SW480 (cell line): ENCODE data around the gene RWDD4.

ENCODE experiments used
- DNase-seq: peaks from one replicate; pipeline ENCODE4 v3.0.0-alpha.2; 2016; ENCODE audit warnings: low spot score

The RWDD4 gene

DNA sequence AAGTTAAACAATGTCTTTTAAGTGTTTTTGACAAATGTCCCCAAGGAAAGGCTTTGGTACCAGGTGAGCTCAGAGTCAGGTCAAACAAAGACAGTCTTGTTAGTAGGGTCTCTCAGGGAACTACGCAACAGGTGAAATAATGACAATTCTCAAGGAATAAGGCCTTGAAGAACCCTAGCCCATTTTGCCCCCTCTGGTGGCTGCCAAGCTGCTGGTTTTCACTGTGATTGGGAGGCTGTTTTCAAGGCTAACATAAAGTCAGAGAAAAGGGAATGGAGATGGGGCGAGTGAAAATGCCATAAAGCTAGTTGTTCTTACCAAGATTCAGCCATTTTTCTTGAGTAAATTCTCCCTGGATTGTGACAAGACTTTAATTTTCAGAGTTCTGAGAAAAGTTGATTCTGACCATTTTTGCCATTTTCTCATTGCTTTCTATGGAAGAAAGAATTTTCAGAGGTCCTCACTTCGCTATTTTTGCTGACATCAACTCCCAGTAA lies 58.7 kb downstream of the RWDD4 start:
- DNase-seq, result no peak

DNA sequence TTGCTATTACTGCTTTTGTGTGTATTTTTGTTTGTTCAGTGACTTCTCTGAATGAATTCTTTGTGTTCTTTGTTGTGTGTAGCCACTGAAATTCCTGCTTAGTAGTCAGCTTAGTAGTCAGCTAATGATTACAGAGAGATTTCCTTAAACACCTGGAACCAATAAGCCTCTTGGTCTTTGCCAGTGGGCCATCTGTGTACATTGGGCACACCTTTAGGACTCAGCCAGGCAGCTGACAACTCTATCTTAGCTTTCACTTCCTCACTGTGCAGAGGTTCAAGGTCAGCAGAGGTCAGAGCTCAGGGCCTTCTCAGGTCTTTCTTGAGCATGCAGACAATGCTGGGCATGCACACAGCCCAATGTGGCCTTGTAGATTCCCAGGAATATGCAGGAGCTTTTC lies 59.3 kb downstream of the RWDD4 start:
- peak; percentile 27 for DNase-seq

DNA sequence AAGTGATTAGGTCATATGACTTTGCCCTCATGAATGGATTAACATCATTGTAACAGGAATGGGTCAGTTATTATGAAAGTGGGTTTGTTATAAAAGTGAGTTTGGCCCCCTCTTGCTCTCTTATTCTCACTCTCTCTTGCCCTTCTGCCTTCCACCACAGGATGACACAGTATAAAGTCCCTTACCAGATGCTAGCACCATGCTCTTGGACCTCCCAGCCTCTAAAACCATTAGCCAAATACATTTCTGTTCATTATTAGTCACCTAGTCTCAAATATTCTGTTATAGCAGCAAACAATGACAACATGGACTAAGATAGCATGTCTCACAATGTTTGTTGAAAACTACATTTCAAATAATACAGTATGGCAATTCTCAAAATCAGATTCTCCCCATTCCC lies 59.7 kb downstream of the RWDD4 start:
- no peak for DNase-seq

DNA sequence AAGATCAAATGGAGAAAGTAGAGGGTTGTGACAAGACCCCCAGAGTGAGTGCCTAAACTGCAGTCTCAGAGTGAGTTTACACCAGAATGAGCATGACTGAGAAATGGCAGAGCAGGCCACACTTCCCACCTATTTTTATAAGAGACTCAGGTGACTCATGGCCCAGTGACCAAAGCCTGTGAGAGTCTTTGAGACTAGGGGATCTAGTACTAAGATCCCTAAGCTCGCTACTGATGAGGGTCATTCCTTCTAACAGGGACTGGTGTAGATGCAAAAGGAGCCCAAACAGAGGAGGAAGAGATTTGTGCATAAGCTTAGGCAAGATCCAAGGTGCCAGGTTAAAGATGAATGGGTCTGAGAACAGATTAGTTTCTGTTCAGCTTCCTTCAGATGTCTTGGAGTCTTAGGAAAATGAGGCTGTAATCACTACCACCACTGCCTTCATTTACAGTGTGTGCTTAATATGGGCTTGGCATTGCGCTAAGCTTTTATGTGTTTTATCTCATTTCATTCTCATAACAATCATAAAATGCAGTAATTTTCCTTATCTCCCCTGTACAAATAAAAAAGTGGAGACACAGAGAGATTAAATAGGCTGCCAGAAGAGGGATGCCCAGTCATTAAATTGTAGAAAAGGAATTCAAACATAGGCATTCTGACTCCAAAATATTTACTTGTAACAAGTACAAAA lies 62.8 kb downstream of the RWDD4 start:
- DNase-seq, result no peak

DNA sequence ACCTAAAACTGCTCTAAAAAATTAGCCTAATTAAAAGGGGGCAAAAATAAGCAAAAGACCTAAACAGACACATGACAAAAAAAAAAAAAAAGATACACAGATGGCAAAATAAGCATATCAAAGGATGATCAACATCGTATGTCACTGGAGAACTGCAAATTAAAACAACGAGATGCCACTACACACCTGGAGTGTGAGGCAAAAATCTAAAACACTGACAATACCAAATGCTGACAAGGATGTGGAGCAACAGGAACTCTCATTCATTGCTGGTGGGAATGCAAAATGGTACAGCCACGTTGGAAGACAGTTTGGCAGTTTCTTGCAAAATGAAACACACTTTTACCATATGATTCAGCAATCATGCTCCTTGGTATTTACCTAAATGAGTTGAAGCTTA lies 64.2 kb downstream of the RWDD4 start:
- no peak for DNase-seq

DNA sequence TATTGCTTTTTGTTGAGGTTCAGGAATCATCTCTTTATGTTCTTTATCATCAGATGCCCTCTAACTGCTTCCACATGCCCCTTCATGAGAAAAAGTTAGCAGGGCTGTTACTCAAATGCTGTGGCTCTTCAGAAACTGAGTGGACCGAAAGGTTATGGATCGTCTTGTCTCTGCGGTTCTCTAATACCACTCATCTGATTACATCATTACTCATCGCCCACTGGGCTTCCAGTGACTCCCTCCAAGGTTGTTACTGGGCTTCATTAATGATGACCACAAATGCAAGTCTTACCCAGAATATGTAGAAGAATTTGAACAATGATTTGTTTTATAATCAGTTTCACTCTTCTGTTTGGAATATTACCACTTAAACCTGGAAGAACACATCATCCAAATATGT lies 67.7 kb downstream of the RWDD4 start:
- DNase-seq, result no peak
